GM23338 (cell line): ENCODE data around the gene SPATA31C2. TPM values are rescaled to one million over a fixed set of nuclear protein-coding genes. Genes with fewer than 3 reads are reported as not detected.

Source experiments
- ATAC-seq: fragments of 200-7000 bp; cut with Tn5 transposase; 3 replicates; pipeline ENCODE4 v1.9.1; 2020
- DNase-seq: peaks from one replicate; pipeline ENCODE4 v3.0.0-alpha.2; 2015; ENCODE audit warnings: low spot score
- H2AFZ ChIP-seq: fragments of 200-600 bp; sonication (generic); 2 replicates; pipeline ENCODE4 v1.8.0; 2016; ENCODE audit warnings: antibody characterized with exemption, mild to moderate bottlenecking, moderate library complexity
- H3F3A ChIP-seq: fragments of 200-600 bp; sonication (generic); replicated peaks from 2 replicates; pipeline ENCODE4 v1.8.0; 2017; ENCODE audit warnings: antibody characterized with exemption, mixed run types, low read depth
- H3K27ac ChIP-seq: fragments of 200-600 bp; sonication (generic); 2 replicates; pipeline ENCODE4 v1.6.1; 2016; ENCODE audit warnings: low read depth
- H3K27me3 ChIP-seq: fragments of 200-600 bp; sonication (generic); 2 replicates; pipeline ENCODE4 v1.8.0; 2016; ENCODE audit warnings: mild to moderate bottlenecking, mixed run types, moderate library complexity; ENCODE audit not compliant: insufficient read depth
- H3K36me3 ChIP-seq: fragments of 200-600 bp; sonication (generic); 2 replicates; pipeline ENCODE4 v1.8.0; 2016; ENCODE audit warnings: mild to moderate bottlenecking; ENCODE audit not compliant: insufficient read depth
- H3K4me1 ChIP-seq: fragments of 200-600 bp; sonication (generic); 2 replicates; pipeline ENCODE4 v1.8.0; 2016; ENCODE audit warnings: mild to moderate bottlenecking, moderate library complexity; ENCODE audit not compliant: insufficient read depth
- H3K4me2 ChIP-seq: fragments of 200-600 bp; sonication (generic); 2 replicates; pipeline ENCODE4 v1.7.1; 2017; ENCODE audit warnings: mixed run types
- H3K4me3 ChIP-seq: fragments of 200-600 bp; sonication (generic); 2 replicates; pipeline ENCODE4 v1.6.1; 2016; ENCODE audit warnings: mixed run types
- H3K79me2 ChIP-seq: fragments of 200-600 bp; sonication (generic); replicated peaks from 2 replicates; pipeline ENCODE4 v1.8.0; 2017; ENCODE audit warnings: mild to moderate bottlenecking; ENCODE audit not compliant: insufficient read depth
- H3K9me2 ChIP-seq: fragments of 200-600 bp; sonication (generic); 2 replicates; pipeline ENCODE4 v1.8.0; 2017; ENCODE audit not compliant: insufficient read depth
- H4K20me1 ChIP-seq: fragments of 200-600 bp; sonication (generic); replicated peaks from 2 replicates; pipeline ENCODE4 v1.8.0; 2017; ENCODE audit warnings: mild to moderate bottlenecking; ENCODE audit not compliant: insufficient read depth
- H3K27ac Mint-ChIP-seq: 2 replicates; pipeline ENCODE4 v1.8.0; 2020; ENCODE audit warnings: inconsistent platforms, mild to moderate bottlenecking, moderate library complexity, mixed read lengths
- H3K27me3 Mint-ChIP-seq: 3 replicates; pipeline ENCODE4 v1.8.0; 2022; ENCODE audit warnings: low read depth, mild to moderate bottlenecking, moderate library complexity, mixed read lengths, inconsistent platforms; ENCODE audit not compliant: insufficient read depth, poor library complexity
- H3K36me3 Mint-ChIP-seq: 3 replicates; pipeline ENCODE4 v1.8.0; 2021; ENCODE audit warnings: low read depth, mild to moderate bottlenecking, inconsistent platforms, moderate library complexity, mixed read lengths
- H3K4me1 Mint-ChIP-seq: 3 replicates; pipeline ENCODE4 v1.8.0; 2020; ENCODE audit warnings: mild to moderate bottlenecking, inconsistent platforms, mixed read lengths
- H3K4me3 Mint-ChIP-seq: 3 replicates; pipeline ENCODE4 v1.8.0; 2021; ENCODE audit warnings: moderate library complexity, mild to moderate bottlenecking, inconsistent platforms, mixed read lengths
- H3K9me3 Mint-ChIP-seq: 3 replicates; pipeline ENCODE4 v1.8.0; 2020; ENCODE audit warnings: moderate library complexity, mild to moderate bottlenecking, inconsistent platforms, mixed read lengths
- CREB1 ChIP-seq: fragments of 250-450 bp; sonication (Bioruptor Pico); IDR thresholded peaks from 2 replicates; pipeline ENCODE4 v1.5.0; 2020; ENCODE audit warnings: low read depth, mild to moderate bottlenecking, moderate library complexity
- EZH2 ChIP-seq: fragments of 200-600 bp; sonication (generic); IDR thresholded peaks from one replicate; pipeline ENCODE4 v1.8.0; 2017; ENCODE audit warnings: antibody characterized with exemption, mild to moderate bottlenecking, low read depth; ENCODE audit not compliant: unreplicated experiment
- EZH2phosphoT487 ChIP-seq: fragments of 200-600 bp; sonication (generic); IDR thresholded peaks from one replicate; pipeline ENCODE4 v1.8.1; 2018; ENCODE audit warnings: antibody characterized with exemption; ENCODE audit not compliant: unreplicated experiment
- JUNB ChIP-seq: IDR thresholded peaks from one replicate; pipeline ENCODE4 v1.6.1; 2016; ENCODE audit warnings: antibody characterized with exemption; ENCODE audit not compliant: unreplicated experiment
- POLR2AphosphoS5 ChIP-seq: IDR thresholded peaks from 2 replicates; pipeline ENCODE4 v1.6.1; 2016; ENCODE audit warnings: antibody characterized with exemption, low read depth
- STAT1 ChIP-seq: IDR thresholded peaks from one replicate; pipeline ENCODE4 v1.6.1; 2016; ENCODE audit warnings: antibody characterized with exemption; ENCODE audit not compliant: unreplicated experiment
- polyA plus RNA-seq: library from polyadenylated mRNA; unstranded; fragments of >200 nt; fragmentation: Nextera tagmentation; extraction: Ambion mirVana; gene quantifications from 2 replicates; pipeline ENCODE4 v1.2.1, GENCODE V29; 2016
- total RNA-seq: library from RNA; depleted of rRNA; stranded (reverse); fragments of >200 nt; shearing (Covaris generic); gene quantifications from 2 replicates; pipeline ENCODE4 v1.2.3, GENCODE V29; 2014
- TF ChIP-seq, protein P1 (sequence below): fragments of 250-450 bp; sonication (Bioruptor Pico); IDR thresholded peaks from 2 replicates; pipeline ENCODE4 v1.5.0; 2020; ENCODE audit warnings: mild to moderate bottlenecking, moderate library complexity

Gene SPATA31C2
- total and polyA plus RNA-seq, 2 experiments from 2014 or later, result 0.08 to 0.35 TPM

DNA sequence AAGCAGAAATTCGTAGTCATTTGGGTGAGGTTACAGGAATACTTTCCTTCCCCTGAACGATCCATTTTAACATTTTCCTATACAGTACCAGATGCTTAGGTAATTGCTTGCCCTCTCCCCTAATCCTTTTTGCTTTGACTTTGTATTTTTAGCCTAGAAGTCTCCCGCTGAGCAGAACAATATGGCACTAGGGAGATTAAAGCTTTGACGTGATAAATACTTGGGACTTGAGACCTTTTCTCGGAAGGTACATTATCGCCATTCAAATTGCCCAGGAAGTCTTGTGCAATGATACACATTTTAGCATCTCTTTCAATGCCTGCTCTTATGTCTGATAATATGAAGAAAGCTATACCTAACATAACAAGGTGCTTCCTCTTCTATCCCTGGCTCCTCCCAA lies 22.9 kb upstream of the SPATA31C2 start:
- H3K27me3 ChIP-seq, result no peaks in the 10 kb centered on the region
- Mint-ChIP-seq H3K36me3 (no peaks in the 10 kb centered on the region), H3K27ac (no peak overlapping the region), H3K4me3 (no peak overlapping the region), H3K27me3 (no peaks in the 10 kb centered on the region), H3K4me1 (peaks cover 12% of the 10 kb centered on the region), H3K9me3 (no peaks in the 10 kb centered on the region)
- H2AFZ ChIP-seq, result peak overlapping the region; percentile 56; the same call in 1 of the 2 replicates
- H3K36me3 ChIP-seq, result no peaks in the 10 kb centered on the region
- H3K4me3 ChIP-seq, result no peak overlapping the region
- 0 out of 2 replicates have a peak overlapping the region, but pooled peaks have one; percentile 15 for H3K4me2 ChIP-seq
- H3K27ac ChIP-seq, result no peak overlapping the region
- peak; percentile 28; the same call in 1 of the 3 replicates for ATAC-seq
- H3K4me1 ChIP-seq, result peaks cover 6% of the 10 kb centered on the region; the same call in 1 of the 2 replicates
- H3F3A ChIP-seq, result no peaks in the 10 kb centered on the region
- DNase-seq, result no peak
- H4K20me1 ChIP-seq, result no peaks in the 10 kb centered on the region
- no peaks in the 10 kb centered on the region for H3K9me2 ChIP-seq
- H3K79me2 ChIP-seq, result no peaks in the 10 kb centered on the region
- TF ChIP-seq EZH2, result no peak
- TF ChIP-seq CREB1 (CRISPR knock-in tag), result no peak
- TF ChIP-seq, protein P1, sequence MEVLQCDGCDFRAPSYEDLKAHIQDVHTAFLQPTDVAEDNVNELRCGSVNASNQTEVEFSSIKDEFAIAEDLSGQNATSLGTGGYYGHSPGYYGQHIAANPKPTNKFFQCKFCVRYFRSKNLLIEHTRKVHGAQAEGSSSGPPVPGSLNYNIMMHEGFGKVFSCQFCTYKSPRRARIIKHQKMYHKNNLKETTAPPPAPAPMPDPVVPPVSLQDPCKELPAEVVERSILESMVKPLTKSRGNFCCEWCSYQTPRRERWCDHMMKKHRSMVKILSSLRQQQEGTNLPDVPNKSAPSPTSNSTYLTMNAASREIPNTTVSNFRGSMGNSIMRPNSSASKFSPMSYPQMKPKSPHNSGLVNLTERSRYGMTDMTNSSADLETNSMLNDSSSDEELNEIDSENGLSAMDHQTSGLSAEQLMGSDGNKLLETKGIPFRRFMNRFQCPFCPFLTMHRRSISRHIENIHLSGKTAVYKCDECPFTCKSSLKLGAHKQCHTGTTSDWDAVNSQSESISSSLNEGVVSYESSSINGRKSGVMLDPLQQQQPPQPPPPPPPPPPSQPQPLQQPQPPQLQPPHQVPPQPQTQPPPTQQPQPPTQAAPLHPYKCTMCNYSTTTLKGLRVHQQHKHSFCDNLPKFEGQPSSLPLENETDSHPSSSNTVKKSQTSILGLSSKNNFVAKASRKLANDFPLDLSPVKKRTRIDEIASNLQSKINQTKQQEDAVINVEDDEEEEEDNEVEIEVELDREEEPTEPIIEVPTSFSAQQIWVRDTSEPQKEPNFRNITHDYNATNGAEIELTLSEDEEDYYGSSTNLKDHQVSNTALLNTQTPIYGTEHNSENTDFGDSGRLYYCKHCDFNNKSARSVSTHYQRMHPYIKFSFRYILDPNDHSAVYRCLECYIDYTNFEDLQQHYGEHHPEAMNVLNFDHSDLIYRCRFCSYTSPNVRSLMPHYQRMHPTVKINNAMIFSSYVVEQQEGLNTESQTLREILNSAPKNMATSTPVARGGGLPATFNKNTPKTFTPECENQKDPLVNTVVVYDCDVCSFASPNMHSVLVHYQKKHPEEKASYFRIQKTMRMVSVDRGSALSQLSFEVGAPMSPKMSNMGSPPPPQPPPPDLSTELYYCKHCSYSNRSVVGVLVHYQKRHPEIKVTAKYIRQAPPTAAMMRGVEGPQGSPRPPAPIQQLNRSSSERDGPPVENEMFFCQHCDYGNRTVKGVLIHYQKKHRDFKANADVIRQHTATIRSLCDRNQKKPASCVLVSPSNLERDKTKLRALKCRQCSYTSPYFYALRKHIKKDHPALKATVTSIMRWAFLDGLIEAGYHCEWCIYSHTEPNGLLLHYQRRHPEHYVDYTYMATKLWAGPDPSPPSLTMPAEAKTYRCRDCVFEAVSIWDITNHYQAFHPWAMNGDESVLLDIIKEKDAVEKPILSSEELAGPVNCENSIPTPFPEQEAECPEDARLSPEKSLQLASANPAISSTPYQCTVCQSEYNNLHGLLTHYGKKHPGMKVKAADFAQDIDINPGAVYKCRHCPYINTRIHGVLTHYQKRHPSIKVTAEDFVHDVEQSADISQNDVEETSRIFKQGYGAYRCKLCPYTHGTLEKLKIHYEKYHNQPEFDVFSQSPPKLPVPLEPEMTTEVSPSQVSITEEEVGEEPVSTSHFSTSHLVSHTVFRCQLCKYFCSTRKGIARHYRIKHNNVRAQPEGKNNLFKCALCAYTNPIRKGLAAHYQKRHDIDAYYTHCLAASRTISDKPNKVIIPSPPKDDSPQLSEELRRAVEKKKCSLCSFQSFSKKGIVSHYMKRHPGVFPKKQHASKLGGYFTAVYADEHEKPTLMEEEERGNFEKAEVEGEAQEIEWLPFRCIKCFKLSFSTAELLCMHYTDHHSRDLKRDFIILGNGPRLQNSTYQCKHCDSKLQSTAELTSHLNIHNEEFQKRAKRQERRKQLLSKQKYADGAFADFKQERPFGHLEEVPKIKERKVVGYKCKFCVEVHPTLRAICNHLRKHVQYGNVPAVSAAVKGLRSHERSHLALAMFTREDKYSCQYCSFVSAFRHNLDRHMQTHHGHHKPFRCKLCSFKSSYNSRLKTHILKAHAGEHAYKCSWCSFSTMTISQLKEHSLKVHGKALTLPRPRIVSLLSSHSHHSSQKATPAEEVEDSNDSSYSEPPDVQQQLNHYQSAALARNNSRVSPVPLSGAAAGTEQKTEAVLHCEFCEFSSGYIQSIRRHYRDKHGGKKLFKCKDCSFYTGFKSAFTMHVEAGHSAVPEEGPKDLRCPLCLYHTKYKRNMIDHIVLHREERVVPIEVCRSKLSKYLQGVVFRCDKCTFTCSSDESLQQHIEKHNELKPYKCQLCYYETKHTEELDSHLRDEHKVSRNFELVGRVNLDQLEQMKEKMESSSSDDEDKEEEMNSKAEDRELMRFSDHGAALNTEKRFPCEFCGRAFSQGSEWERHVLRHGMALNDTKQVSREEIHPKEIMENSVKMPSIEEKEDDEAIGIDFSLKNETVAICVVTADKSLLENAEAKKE (CRISPR knock-in tag), result no peak
- no peak for TF ChIP-seq STAT1
- no peak for TF ChIP-seq EZH2phosphoT487
- TF ChIP-seq JUNB, result no peak
- no peak for TF ChIP-seq POLR2AphosphoS5
